Gastroesophageal sphincter (tissue), 4 donors: ENCODE measurements around the gene ZNF76. TPM values are rescaled to one million over a fixed set of nuclear protein-coding genes. Genes with fewer than 3 reads are reported as not detected.

ENCODE experiments used
- ATAC-seq: fragments of 150-250 bp; one replicate; pipeline ENCODE4 v1.9.1; 2016; ENCODE audit warnings: mild to moderate bottlenecking, moderate library complexity
- H3K27ac ChIP-seq, 4 donors: fragments of 200-600 bp; sonication (generic) in 3 of 4; 1 replicate in 3 of 4; 2 replicates in 1 of 4; pipeline ENCODE4 v1.5.1; 2016 to 2019
- H3K27me3 ChIP-seq: fragments of 200-600 bp; sonication (generic); one replicate; pipeline ENCODE4 v1.5.1; 2019
- H3K36me3 ChIP-seq, 2 donors: fragments of 200-600 bp; sonication (generic); one replicate each; pipeline ENCODE4 v1.5.1; 2019; ENCODE audit warnings: control low read depth in 1 of 2
- H3K4me1 ChIP-seq, 3 donors: fragments of 200-600 bp; sonication (generic); 1 replicate in 2 of 3; 2 replicates in 1 of 3; pipeline ENCODE4 v1.5.1; 2016 to 2019; ENCODE audit warnings: control low read depth in 2 of 3
- H3K4me3 ChIP-seq, 2 donors: fragments of 200-600 bp; sonication (generic); one replicate each; pipeline ENCODE4 v1.5.1; 2019; ENCODE audit warnings: mild to moderate bottlenecking in 1 of 2, moderate library complexity in 1 of 2
- H3K9me3 ChIP-seq, 3 donors: fragments of 200-600 bp; sonication (generic); one replicate each; pipeline ENCODE4 v1.5.1; 2017 to 2019; ENCODE audit warnings: control low read depth in 2 of 3
- EP300 ChIP-seq: sonication (generic); formaldehyde crosslinking; IDR thresholded peaks from one replicate; pipeline ENCODE4 v1.6.1; 2017; ENCODE audit warnings: antibody characterized with exemption, mild to moderate bottlenecking
- POLR2A ChIP-seq, 2 donors: fragments of 450-650 bp; IDR thresholded peaks; one replicate each; pipeline ENCODE4 v1.6.1; 2017; ENCODE audit warnings: antibody characterized with exemption in 2 of 2, mild to moderate bottlenecking in 2 of 2, moderate library complexity in 1 of 2
- POLR2AphosphoS5 ChIP-seq: sonication (generic); formaldehyde crosslinking; IDR thresholded peaks from one replicate; pipeline ENCODE4 v1.6.1; 2017; ENCODE audit warnings: antibody characterized with exemption
- WGBS, 2 donors: methylation state at CpG; one replicate each; pipeline ENCODE4 v1.1.5; 2018; ENCODE audit warnings: low coverage in 1 of 2; 5-methylcytosine and 5-hydroxymethylcytosine counted together
- total RNA-seq, 4 donors: library from RNA; depleted of rRNA; stranded (reverse); fragments of >200 nt; gene quantifications; one replicate each; pipeline ENCODE4 v1.1.0, GENCODE V29; 2016
- TF ChIP-seq, protein P1 (sequence below), 4 experiments: fragments of 200-600 bp in 2 of 4; fragments of 450-650 bp in 2 of 4; sonication (generic) in 1 of 4; IDR thresholded peaks; one replicate each; pipeline ENCODE4 v1.5.1; 2017 to 2019; ENCODE audit warnings: antibody characterized with exemption in 4 of 4, mild to moderate bottlenecking in 2 of 4, moderate library complexity in 2 of 4

ZNF76 gene
- total RNA-seq, 4 donors from 2014 or later: 21.3 to 46.9 (median 40.1) TPM

GRCh38 chr6:35298625-35299140 lies 39.1 kb downstream of the ZNF76 start:
- 70 to 72% methylated on average over 2 to 3 of the region's 6 CpGs for WGBS, 2 donors
- H3K27me3 ChIP-seq: no peaks in the 10 kb centered on the region
- H3K9me3 ChIP-seq: no peaks in the 10 kb centered on the region
- peaks cover 0 to 16% (median 6%) of the 10 kb centered on the region in 3 donors for H3K4me1 ChIP-seq
- H3K36me3 ChIP-seq: peaks cover 0 to 29% of the 10 kb centered on the region in 2 donors
- H3K27ac ChIP-seq: peak overlapping the region in 1 of 4 donors; percentile 65
- no peak for ATAC-seq
- peak overlapping the region in 1 of 2 donors; percentile 47 for H3K4me3 ChIP-seq
- TF ChIP-seq, protein P1, sequence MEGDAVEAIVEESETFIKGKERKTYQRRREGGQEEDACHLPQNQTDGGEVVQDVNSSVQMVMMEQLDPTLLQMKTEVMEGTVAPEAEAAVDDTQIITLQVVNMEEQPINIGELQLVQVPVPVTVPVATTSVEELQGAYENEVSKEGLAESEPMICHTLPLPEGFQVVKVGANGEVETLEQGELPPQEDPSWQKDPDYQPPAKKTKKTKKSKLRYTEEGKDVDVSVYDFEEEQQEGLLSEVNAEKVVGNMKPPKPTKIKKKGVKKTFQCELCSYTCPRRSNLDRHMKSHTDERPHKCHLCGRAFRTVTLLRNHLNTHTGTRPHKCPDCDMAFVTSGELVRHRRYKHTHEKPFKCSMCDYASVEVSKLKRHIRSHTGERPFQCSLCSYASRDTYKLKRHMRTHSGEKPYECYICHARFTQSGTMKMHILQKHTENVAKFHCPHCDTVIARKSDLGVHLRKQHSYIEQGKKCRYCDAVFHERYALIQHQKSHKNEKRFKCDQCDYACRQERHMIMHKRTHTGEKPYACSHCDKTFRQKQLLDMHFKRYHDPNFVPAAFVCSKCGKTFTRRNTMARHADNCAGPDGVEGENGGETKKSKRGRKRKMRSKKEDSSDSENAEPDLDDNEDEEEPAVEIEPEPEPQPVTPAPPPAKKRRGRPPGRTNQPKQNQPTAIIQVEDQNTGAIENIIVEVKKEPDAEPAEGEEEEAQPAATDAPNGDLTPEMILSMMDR (IDR thresholded peaks at IDR 0.05): no peak
- TF ChIP-seq POLR2A (IDR thresholded peaks at IDR 0.05) (no peak), EP300 (no peak), POLR2AphosphoS5 (no peak)

DNA sequence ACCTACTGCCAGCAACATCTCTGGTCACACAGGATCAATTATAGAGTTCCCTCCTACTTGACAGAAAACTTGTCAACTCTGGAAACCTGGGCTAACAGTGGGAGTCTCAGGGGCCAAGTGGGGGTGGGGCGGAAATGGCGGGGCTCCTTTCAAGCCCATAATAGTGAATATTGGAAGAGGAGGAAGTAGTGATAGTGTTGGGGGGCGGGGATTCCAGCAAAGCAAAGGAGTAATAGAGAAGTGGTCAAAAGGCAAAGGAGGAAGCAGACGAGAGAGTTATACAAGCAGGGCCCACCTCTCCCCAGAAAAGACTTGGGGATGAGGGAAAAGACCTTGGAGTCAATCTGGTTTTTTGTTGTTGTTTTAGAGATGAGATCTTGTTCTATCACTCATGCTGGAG lies 40.1 kb downstream of the ZNF76 start:
- Histone ChIP-seq H3K27me3 (no peaks in the 10 kb centered on the region), H3K4me3 (no peak overlapping the region), H3K4me1 (peaks cover 0 to 16% (median 6%) of the 10 kb centered on the region in 3 donors), H3K36me3 (peaks cover 0 to 20% of the 10 kb centered on the region in 2 donors), H3K27ac (peak overlapping the region in 1 of 4 donors; percentile 24), H3K9me3 (no peaks in the 10 kb centered on the region)
- no peak for ATAC-seq
- WGBS, 2 donors: 69 to 100% methylated on average over 2 to 3 of the region's 4 CpGs
- TF ChIP-seq POLR2AphosphoS5: no peak
- TF ChIP-seq, protein P1 (IDR thresholded peaks at IDR 0.05): no peak

GRCh38 chr6:35300848-35301247 lies 41.3 kb downstream of the ZNF76 start:
- no peak for TF ChIP-seq EP300
- no peak for TF ChIP-seq POLR2A (IDR thresholded peaks at IDR 0.05)
- no peak for TF ChIP-seq POLR2AphosphoS5
- TF ChIP-seq, protein P1 (IDR thresholded peaks at IDR 0.05): no peak
- H3K4me3 ChIP-seq: no peak overlapping the region
- no peaks in the 10 kb centered on the region for H3K27me3 ChIP-seq
- H3K36me3 ChIP-seq: peaks cover 0 to 9% of the 10 kb centered on the region in 2 donors
- H3K9me3 ChIP-seq: no peaks in the 10 kb centered on the region
- H3K27ac ChIP-seq: no peak overlapping the region
- no peak for ATAC-seq
- H3K4me1 ChIP-seq: peaks cover 0 to 16% (median 6%) of the 10 kb centered on the region in 3 donors

GRCh38 chr6:35302604-35303241 lies 43.2 kb downstream of the ZNF76 start:
- H3K9me3 ChIP-seq: no peaks in the 10 kb centered on the region
- TF ChIP-seq, protein P1 (IDR thresholded peaks at IDR 0.05): no peak
- TF ChIP-seq EP300 (no peak), POLR2A (IDR thresholded peaks at IDR 0.05) (no peak), POLR2AphosphoS5 (no peak)
- H3K27ac ChIP-seq: no peak overlapping the region
- H3K27me3 ChIP-seq: no peaks in the 10 kb centered on the region
- 72% methylated on average over 3 of the region's 6 CpGs; no CpG with 5 or more reads in 1 of the 2 donors for WGBS, 2 donors
- H3K4me1 ChIP-seq: peaks cover 0 to 6% (median 0%) of the 10 kb centered on the region in 3 donors
- no peaks in the 10 kb centered on the region for H3K36me3 ChIP-seq
- H3K4me3 ChIP-seq: no peak overlapping the region
- ATAC-seq: peak; percentile 72

DNA sequence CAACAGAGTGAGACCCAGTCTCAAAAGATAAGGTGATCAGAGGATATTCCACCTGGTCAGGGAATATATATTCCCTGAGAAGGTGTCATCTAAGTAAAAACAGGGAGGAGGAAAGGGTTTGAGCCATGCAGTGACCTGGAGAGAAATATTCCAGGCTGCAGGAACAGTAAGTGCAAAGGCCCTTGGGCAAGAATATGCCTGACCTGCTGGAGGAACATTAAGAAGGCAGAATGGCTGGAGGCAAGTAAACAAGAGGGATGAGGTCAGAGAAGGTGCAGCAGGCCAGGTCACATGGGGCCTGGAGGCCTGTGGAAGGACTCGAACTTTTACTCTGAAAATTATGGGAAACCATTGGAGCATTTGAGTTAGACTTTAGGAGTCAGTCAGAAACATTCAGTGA lies 44.8 kb downstream of the ZNF76 start:
- H3K36me3 ChIP-seq: no peaks in the 10 kb centered on the region
- TF ChIP-seq, protein P1 (IDR thresholded peaks at IDR 0.05): no peak
- TF ChIP-seq POLR2AphosphoS5: no peak
- no peaks in the 10 kb centered on the region for H3K27me3 ChIP-seq
- no peaks in the 10 kb centered on the region for H3K4me1 ChIP-seq
- no peak for ATAC-seq
- H3K4me3 ChIP-seq: no peak overlapping the region
- 77 to 82% methylated on average over 1 of the region's 1 CpG for WGBS, 2 donors
- H3K27ac ChIP-seq: no peak overlapping the region
- H3K9me3 ChIP-seq: no peaks in the 10 kb centered on the region
